ENCODE results near the gene TRPC3.

DNA sequence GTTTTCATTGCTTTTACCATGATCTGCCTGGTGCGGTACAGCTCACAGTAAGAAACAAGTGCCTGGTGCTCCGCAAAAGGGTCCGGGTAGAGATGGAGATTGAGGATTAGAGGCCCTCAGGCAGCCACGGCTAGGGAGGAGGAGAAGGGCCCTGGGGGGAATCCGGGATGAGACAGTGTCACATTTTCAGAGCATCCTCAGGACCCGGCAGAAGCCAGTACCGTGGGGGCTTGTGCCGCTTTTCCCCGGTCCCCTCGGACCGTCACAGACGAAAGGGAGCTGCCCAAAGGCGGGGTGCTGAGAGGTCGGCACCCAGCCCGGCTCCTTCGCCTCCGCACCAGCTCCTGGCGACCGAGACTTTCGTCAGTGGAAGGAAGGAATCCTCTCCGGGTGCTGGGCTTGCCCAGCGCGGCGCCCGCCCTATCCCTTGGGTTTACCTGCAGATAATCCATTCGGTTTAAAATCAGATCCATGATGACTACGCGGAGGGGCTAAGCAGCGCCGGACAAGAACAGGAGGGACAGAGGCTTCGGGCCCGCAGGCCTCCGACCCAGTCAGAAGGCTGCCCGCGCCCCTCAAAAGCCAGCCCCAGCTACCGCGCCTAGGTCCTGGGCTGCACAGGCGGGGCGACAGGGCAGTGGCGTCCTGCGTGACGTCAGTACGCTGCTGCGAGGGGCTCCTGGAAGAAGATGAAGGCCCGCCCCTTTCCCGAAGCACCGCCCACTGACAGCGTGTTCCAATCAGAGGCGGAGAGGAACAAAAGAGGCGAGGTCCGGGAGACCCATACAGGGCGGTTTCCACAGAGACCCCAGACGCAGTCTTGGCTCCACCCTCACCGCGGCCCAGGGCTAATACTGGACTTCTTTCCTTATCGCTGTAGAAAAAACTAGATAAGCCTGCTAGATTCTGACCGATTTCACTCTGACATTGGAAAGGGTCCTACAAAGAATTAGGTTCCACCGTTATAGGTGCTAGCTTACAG is 81.7 kb downstream of the TRPC3 start, which contains the start of gene BBS7:
- TF ChIP-seq REST (IDR thresholded peaks at IDR 0.05) (peak; percentile 13), YY1 (IDR thresholded peaks at IDR 0.05) (peak; percentile 40), SP1 (IDR thresholded peaks at IDR 0.05) (peak; percentile 37), HNF4A (conservative IDR thresholded peaks at IDR 0.05) (no peak), RAD21 (IDR thresholded peaks at IDR 0.05) (peak in 1 of 2 donors; percentile 3), GABPA (IDR thresholded peaks at IDR 0.05 in 1 of 2, conservative IDR thresholded peaks at IDR 0.05 in 1 of 2) (no peak)
- TF ChIP-seq, protein P1, sequence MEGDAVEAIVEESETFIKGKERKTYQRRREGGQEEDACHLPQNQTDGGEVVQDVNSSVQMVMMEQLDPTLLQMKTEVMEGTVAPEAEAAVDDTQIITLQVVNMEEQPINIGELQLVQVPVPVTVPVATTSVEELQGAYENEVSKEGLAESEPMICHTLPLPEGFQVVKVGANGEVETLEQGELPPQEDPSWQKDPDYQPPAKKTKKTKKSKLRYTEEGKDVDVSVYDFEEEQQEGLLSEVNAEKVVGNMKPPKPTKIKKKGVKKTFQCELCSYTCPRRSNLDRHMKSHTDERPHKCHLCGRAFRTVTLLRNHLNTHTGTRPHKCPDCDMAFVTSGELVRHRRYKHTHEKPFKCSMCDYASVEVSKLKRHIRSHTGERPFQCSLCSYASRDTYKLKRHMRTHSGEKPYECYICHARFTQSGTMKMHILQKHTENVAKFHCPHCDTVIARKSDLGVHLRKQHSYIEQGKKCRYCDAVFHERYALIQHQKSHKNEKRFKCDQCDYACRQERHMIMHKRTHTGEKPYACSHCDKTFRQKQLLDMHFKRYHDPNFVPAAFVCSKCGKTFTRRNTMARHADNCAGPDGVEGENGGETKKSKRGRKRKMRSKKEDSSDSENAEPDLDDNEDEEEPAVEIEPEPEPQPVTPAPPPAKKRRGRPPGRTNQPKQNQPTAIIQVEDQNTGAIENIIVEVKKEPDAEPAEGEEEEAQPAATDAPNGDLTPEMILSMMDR (IDR thresholded peaks at IDR 0.05; ENCODE audit: low read depth, low read length, missing input control) = no peak

Measured in liver (tissue), 3 donors.